HFF-Myc (cell line): ENCODE measurements around the gene TCL1B.

Experiments
- DNase-seq: peaks from one replicate; pipeline ENCODE4 v3.0.0-alpha.2; 2011; ENCODE audit warnings: low read depth; ENCODE audit errors: extremely low read depth
- H3K4me3 ChIP-seq: replicated peaks from 2 replicates; pipeline ENCODE4 v1.5.1; 2011; ENCODE audit warnings: low read depth, mild to moderate bottlenecking, control low read depth, low read length
- CTCF ChIP-seq: IDR thresholded peaks from 2 replicates; pipeline ENCODE4 v1.5.1; 2012; ENCODE audit warnings: mild to moderate bottlenecking, low read depth, low read length, control low read depth; ENCODE audit errors: missing control alignments

The TCL1B gene

GRCh38 chr14:95651821-95652583, 34.2 kb upstream of the TCL1B start:
- H3K4me3 ChIP-seq: no peak overlapping the region
- TF ChIP-seq CTCF: no peak
- DNase-seq: no peak

- no peak for DNase-seq
Measured at GRCh38 chr14:95652690-95653089, 33.5 kb upstream of the TCL1B start.

GRCh38 chr14:95655461-95655860, 30.8 kb upstream of the TCL1B start:
- no peak for TF ChIP-seq CTCF
- no peak for DNase-seq
- no peak overlapping the region for H3K4me3 ChIP-seq

More at GRCh38 chr14:95652690-95653089, 33.5 kb upstream of the TCL1B start:
- H3K4me3 ChIP-seq: no peak overlapping the region
- TF ChIP-seq CTCF: no peak

- H3K4me3 ChIP-seq: no peak overlapping the region
- no peak for DNase-seq
- no peak for TF ChIP-seq CTCF
Measured at GRCh38 chr14:95656634-95657033, 29.6 kb upstream of the TCL1B start.

GRCh38 chr14:95657454-95657853, 28.8 kb upstream of the TCL1B start:
- H3K4me3 ChIP-seq: no peak overlapping the region
- DNase-seq: no peak
- TF ChIP-seq CTCF: no peak

GRCh38 chr14:95659293-95659989, 26.8 kb upstream of the TCL1B start:
- no peak for TF ChIP-seq CTCF
- H3K4me3 ChIP-seq: no peak overlapping the region
- DNase-seq: no peak

- DNase-seq: no peak
- no peak for TF ChIP-seq CTCF
- no peak overlapping the region for H3K4me3 ChIP-seq
Measured at GRCh38 chr14:95659990-95660385, 26.2 kb upstream of the TCL1B start.
